ENCODE data around the gene SMURF2.
"Not testable (repeated sequence)": the region's sequence is repeated elsewhere in the genome, so short reads cannot be mapped to it uniquely, and the experiment has no call there.

The SMURF2 gene

GRCh38 chr17:64614266-64615027, 47.7 kb downstream of the SMURF2 start:
- Histone ChIP-seq H3K4me3 (ENCODE audit: insufficient read length, low read depth) (no peak overlapping the region), H3K4me1 (ENCODE audit: insufficient read depth, insufficient read length) (no peaks in the 10 kb centered on the region), H3K9ac (ENCODE audit: insufficient read length, low read depth) (no peak overlapping the region), H3K27me3 (ENCODE audit: insufficient read depth, insufficient read length) (no peaks in the 10 kb centered on the region), H3K9me3 (ENCODE audit: insufficient read depth, low read length) (no peaks in the 10 kb centered on the region), H3K36me3 (ENCODE audit: insufficient read depth, insufficient read length, low read length) (peaks cover 3% of the 10 kb centered on the region)
- TF ChIP-seq ZNF274 (IDR thresholded peaks at IDR 0.05; ENCODE audit: low read depth, low read length): no peak
- no peak for TF ChIP-seq YY1 (IDR thresholded peaks at IDR 0.05; ENCODE audit: insufficient read depth, insufficient read length)
- TF ChIP-seq SUZ12 (IDR thresholded peaks at IDR 0.05; ENCODE audit: extremely low read depth, insufficient read depth, insufficient read length): no peak
- DNase-seq (ENCODE audit: low read depth, low spot score): no peak

- no peak overlapping the region for H3K4me3 ChIP-seq (ENCODE audit: insufficient read length, low read depth)
- H3K9me3 ChIP-seq (ENCODE audit: insufficient read depth, low read length): no peaks in the 10 kb centered on the region
- no peak overlapping the region for H3K9ac ChIP-seq (ENCODE audit: insufficient read length, low read depth)
- TF ChIP-seq YY1 (IDR thresholded peaks at IDR 0.05; ENCODE audit: insufficient read depth, insufficient read length): no peak
- no peaks in the 10 kb centered on the region for H3K4me1 ChIP-seq (ENCODE audit: insufficient read depth, insufficient read length)
- DNase-seq (ENCODE audit: low read depth, low spot score): no peak
- H3K27me3 ChIP-seq (ENCODE audit: insufficient read depth, insufficient read length): no peaks in the 10 kb centered on the region
- peaks cover 3% of the 10 kb centered on the region for H3K36me3 ChIP-seq (ENCODE audit: insufficient read depth, insufficient read length, low read length)
These were observed 50.7 kb downstream of the SMURF2 start for GRCh38 chr17:64611369-64611768.

GRCh38 chr17:64610244-64610643, 51.9 kb downstream of the SMURF2 start:
- not testable (repeated sequence) for H3K9me3 ChIP-seq (ENCODE audit: insufficient read depth, low read length); H3K4me1 ChIP-seq (ENCODE audit: insufficient read depth, insufficient read length); H3K36me3 ChIP-seq (ENCODE audit: insufficient read depth, insufficient read length, low read length); DNase-seq (ENCODE audit: low read depth, low spot score); H3K9ac ChIP-seq (ENCODE audit: insufficient read length, low read depth); H3K27me3 ChIP-seq (ENCODE audit: insufficient read depth, insufficient read length); H3K4me3 ChIP-seq (ENCODE audit: insufficient read length, low read depth)

- Histone ChIP-seq H3K4me3 (ENCODE audit: insufficient read length, low read depth) (no peak overlapping the region), H3K9me3 (ENCODE audit: insufficient read depth, low read length) (no peaks in the 10 kb centered on the region), H3K9ac (ENCODE audit: insufficient read length, low read depth) (no peak overlapping the region), H3K36me3 (ENCODE audit: insufficient read depth, insufficient read length, low read length) (no peaks in the 10 kb centered on the region), H3K4me1 (ENCODE audit: insufficient read depth, insufficient read length) (no peaks in the 10 kb centered on the region), H3K27me3 (ENCODE audit: insufficient read depth, insufficient read length) (no peaks in the 10 kb centered on the region)
- DNase-seq (ENCODE audit: low read depth, low spot score): no peak
- TF ChIP-seq ZNF274 (IDR thresholded peaks at IDR 0.05; ENCODE audit: low read depth, low read length): no peak
These were observed 53.5 kb downstream of the SMURF2 start for GRCh38 chr17:64608571-64608981.

GRCh38 chr17:64607862-64608565, 54.1 kb downstream of the SMURF2 start:
- Histone ChIP-seq H3K36me3 (ENCODE audit: insufficient read depth, insufficient read length, low read length) (no peaks in the 10 kb centered on the region), H3K27me3 (ENCODE audit: insufficient read depth, insufficient read length) (no peaks in the 10 kb centered on the region), H3K9ac (ENCODE audit: insufficient read length, low read depth) (no peak overlapping the region), H3K4me1 (ENCODE audit: insufficient read depth, insufficient read length) (no peaks in the 10 kb centered on the region), H3K4me3 (ENCODE audit: insufficient read length, low read depth) (no peak overlapping the region), H3K9me3 (ENCODE audit: insufficient read depth, low read length) (no peaks in the 10 kb centered on the region)
- no peak for DNase-seq (ENCODE audit: low read depth, low spot score)
- no peak for TF ChIP-seq ZNF274 (IDR thresholded peaks at IDR 0.05; ENCODE audit: low read depth, low read length)
- no peak for TF ChIP-seq YY1 (IDR thresholded peaks at IDR 0.05; ENCODE audit: insufficient read depth, insufficient read length)
- TF ChIP-seq SUZ12 (IDR thresholded peaks at IDR 0.05; ENCODE audit: extremely low read depth, insufficient read depth, insufficient read length): no peak

- not testable (repeated sequence) for H3K4me1 ChIP-seq (ENCODE audit: insufficient read depth, insufficient read length); H3K36me3 ChIP-seq (ENCODE audit: insufficient read depth, insufficient read length, low read length); H3K4me3 ChIP-seq (ENCODE audit: insufficient read length, low read depth); H3K9ac ChIP-seq (ENCODE audit: insufficient read length, low read depth); H3K27me3 ChIP-seq (ENCODE audit: insufficient read depth, insufficient read length); H3K9me3 ChIP-seq (ENCODE audit: insufficient read depth, low read length); DNase-seq (ENCODE audit: low read depth, low spot score)
These were observed 57.6 kb downstream of the SMURF2 start for GRCh38 chr17:64604532-64604931.

- H3K27me3 ChIP-seq (ENCODE audit: insufficient read depth, insufficient read length): no peaks in the 10 kb centered on the region
- no peak overlapping the region for H3K9ac ChIP-seq (ENCODE audit: insufficient read length, low read depth)
- no peaks in the 10 kb centered on the region for H3K4me1 ChIP-seq (ENCODE audit: insufficient read depth, insufficient read length)
- no peaks in the 10 kb centered on the region for H3K9me3 ChIP-seq (ENCODE audit: insufficient read depth, low read length)
- TF ChIP-seq ZNF274 (IDR thresholded peaks at IDR 0.05; ENCODE audit: low read depth, low read length) (no peak), YY1 (IDR thresholded peaks at IDR 0.05; ENCODE audit: insufficient read depth, insufficient read length) (no peak), SUZ12 (IDR thresholded peaks at IDR 0.05; ENCODE audit: extremely low read depth, insufficient read depth, insufficient read length) (no peak)
- H3K36me3 ChIP-seq (ENCODE audit: insufficient read depth, insufficient read length, low read length): no peaks in the 10 kb centered on the region
- DNase-seq (ENCODE audit: low read depth, low spot score): no peak
- no peak overlapping the region for H3K4me3 ChIP-seq (ENCODE audit: insufficient read length, low read depth)
These were observed 58.1 kb downstream of the SMURF2 start for GRCh38 chr17:64603987-64604386.

- H3K36me3 ChIP-seq (ENCODE audit: insufficient read depth, insufficient read length, low read length): peaks cover 8% of the 10 kb centered on the region
- TF ChIP-seq YY1 (IDR thresholded peaks at IDR 0.05; ENCODE audit: insufficient read depth, insufficient read length) (no peak), ZNF274 (IDR thresholded peaks at IDR 0.05; ENCODE audit: low read depth, low read length) (no peak), SUZ12 (IDR thresholded peaks at IDR 0.05; ENCODE audit: extremely low read depth, insufficient read depth, insufficient read length) (no peak)
- H3K9ac ChIP-seq (ENCODE audit: insufficient read length, low read depth): no peak overlapping the region
- H3K27me3 ChIP-seq (ENCODE audit: insufficient read depth, insufficient read length): no peaks in the 10 kb centered on the region
- H3K4me3 ChIP-seq (ENCODE audit: insufficient read length, low read depth): no peak overlapping the region
- H3K4me1 ChIP-seq (ENCODE audit: insufficient read depth, insufficient read length): no peaks in the 10 kb centered on the region
- no peaks in the 10 kb centered on the region for H3K9me3 ChIP-seq (ENCODE audit: insufficient read depth, low read length)
- no peak for DNase-seq (ENCODE audit: low read depth, low spot score)
These were observed 62.3 kb downstream of the SMURF2 start for GRCh38 chr17:64599827-64600226.

Data from NT2/D1 (cell line).